Activated CD4-positive, CD25-positive, alpha-beta regulatory T cell treated with anti-CD3 and anti-CD28 coated beads, Interleukin-2, amount 50 U/mL, for 72 hours (primary cell): ENCODE measurements around the gene JUND.
A peak's percentile ranks its signal among the peaks of the same experiment; 100 is the strongest.

Experiments used
- DNase-seq: peaks from one replicate; pipeline ENCODE4 v3.0.0; 2021

The JUND gene

DNA sequence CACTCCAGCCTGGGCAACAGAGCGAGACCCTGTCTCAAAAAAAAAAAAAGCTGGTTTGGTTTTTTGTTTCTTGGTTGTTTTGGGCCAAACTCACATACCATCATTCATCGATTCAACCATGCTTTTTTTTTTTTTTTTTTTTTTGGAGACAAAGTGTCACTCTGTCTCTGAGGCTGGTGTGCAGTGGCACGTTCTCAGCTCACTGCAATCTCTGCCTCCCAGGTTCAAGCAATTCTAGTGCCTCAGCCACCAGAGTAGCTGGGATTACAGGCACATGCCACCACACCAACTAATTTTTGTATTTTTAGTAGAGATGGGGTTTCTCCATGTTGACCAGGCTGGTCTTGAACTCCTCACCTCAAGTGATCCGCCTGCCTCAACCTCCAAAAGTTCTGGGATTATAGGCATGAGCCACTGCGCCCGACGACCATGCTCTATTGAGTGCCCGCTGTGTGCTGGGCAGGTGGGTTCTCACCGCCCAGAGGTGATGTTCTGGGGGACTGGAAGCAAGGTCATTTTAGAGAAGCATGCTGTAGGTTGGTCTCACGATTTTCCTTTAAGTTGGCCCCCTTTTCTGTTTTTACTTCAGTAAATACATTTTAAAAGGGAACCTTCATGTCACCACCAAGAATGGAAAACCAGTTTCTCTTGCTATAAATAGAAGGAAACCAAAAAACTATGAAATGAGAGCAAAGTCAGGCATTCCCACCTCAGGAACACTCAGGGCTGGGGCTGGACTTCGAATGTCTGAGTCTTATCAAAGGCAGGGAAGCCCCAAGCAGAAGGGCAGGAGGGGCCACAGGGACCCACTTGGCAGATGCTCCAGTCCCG is 8.3 kb upstream of the JUND start:
- DNase-seq, result no peak

DNA sequence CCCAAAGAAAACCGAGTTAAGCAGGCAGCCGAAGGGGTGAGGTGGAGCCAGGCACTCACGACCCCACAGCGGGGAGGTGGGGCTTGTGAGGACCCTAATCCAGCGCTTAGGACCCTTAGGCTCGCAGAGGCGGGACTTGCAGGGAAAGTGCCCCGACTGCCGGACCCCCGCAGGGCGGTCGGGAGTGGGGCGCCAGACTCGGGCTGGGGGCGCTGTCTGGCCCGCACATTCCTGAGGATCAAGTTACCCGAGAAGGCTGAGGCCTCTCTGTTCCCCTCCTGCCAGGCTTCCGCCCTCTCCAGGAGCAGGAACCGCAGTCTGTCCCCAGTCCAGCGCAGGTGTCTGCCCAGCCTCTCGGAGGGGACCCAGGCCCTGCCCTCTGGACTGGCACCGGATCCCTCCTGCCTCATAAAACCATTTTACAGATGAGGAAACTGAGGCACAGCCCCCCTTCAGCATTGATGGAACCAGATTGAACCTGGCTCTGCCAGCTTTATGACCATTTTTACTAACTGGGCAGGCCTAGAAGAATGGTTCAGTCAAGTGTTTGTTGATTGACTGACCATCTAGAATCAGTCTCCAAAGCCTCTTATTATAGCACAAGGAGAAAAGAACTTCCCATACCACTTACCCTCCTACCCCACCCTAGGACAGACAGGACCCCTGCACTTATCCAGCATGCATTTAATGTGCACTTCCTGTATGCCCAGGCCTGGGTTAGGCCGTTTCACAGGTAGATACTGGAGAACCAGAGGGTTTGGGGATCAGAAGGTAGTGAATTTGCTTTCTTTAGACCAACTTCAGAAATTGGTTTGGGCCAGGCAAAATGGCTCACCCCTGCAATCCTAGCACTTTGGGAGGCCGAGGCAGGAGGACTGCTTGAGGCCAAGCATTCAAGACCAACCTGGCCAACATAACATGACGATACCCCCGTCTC is 6.7 kb upstream of the JUND start:
- DNase-seq, result no peak

DNA sequence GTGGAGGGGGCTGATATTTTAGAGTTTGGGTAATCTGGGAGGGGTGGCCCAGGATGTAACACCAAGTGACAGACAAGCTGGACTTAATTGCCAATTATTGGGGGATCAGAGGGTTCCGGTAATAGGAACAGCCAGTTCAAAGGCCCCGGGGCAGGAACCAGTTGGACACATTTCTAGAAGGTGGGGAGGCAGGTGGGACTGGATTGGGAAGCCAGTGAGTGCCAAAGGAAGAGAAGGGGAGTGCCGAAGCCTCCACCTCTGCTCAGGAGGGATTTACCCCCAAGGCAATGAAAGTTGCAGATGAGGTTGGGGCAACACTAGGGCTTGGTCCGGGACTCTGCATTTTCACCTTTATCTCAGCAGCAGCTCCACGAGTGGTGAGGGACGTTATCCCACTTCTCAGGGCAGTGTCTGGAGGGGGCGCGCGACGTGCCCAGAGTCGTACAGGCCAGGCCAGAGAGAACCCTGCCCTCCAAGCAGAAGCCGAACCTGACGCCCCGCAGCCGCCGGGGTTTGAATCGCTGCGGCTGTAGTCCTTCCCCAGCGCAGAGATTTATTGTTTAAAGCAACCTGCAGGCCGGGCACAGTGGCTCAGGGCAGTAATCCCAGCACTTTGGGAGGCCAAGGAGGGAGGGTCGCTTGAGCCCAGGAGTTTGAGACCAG is 5.7 kb upstream of the JUND start:
- no peak for DNase-seq

DNA sequence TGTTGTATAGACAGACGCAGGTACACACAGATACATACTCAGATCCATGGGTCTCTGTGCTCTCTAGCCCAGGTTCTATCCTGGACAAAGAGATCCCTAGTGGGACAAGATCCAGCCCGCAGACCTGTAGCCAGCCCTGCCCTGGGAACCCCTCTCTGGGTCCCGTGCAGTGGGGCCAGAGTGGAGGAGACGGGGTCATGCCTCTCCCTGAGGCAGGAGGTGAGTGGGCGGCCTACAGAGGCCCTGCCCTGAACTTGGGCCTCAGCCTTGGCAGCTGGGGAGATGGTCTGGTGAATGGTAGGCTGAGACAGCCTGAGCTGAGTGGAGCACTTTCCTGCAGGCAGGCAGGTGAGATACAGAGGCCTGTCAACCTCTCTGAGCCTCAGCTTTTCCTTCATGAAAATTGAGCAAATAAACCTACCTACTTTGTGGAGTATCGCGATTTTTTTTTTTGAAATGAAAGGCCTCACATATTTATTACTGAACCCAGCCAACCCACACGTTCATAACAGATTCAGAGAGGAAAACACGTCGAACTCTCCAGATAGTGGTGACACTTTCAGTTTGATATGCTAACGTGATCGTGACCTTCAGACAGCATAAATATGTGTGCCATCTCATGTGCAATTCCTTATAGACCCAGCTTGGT is 3.4 kb upstream of the JUND start:
- peak; percentile 58 for DNase-seq

DNA sequence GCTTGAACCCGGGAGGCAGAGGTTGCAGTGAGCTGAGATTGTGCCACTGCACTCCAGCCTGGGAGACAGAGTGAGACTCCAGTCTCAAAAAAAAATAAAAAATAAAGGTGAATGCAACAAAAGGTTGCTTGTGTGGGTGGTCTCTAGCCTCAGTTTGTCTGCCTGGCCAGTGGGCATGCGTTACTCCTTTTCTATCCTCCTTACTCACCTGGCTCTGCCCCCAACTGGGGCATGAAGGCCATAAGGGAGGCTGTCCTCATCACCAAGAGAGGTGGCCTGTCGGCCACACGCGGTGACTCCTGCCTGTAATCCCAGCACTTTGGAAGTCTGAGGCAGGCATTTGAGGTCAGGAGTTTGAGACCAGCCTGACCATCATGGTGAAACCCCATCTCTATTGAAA is 1.9 kb upstream of the JUND start:
- DNase-seq, result no peak

DNA sequence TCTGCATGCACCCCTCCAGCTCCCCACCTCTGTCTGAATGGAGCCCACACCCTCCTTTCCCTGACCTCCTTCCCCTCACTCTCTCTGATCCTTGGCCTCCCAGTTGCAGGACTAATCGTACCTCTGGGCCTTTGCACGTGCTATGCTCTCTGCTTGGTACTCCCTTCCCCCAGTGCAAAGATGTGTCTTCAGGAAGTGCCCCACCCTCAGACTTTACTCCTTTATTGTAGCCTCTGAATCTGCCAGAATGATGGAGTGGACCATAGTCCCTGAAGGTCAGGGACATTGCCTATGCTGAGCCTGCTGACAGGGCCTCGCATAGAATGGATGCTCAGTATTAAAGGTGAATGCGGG is 1.3 kb upstream of the JUND start:
- DNase-seq, result no peak

DNA sequence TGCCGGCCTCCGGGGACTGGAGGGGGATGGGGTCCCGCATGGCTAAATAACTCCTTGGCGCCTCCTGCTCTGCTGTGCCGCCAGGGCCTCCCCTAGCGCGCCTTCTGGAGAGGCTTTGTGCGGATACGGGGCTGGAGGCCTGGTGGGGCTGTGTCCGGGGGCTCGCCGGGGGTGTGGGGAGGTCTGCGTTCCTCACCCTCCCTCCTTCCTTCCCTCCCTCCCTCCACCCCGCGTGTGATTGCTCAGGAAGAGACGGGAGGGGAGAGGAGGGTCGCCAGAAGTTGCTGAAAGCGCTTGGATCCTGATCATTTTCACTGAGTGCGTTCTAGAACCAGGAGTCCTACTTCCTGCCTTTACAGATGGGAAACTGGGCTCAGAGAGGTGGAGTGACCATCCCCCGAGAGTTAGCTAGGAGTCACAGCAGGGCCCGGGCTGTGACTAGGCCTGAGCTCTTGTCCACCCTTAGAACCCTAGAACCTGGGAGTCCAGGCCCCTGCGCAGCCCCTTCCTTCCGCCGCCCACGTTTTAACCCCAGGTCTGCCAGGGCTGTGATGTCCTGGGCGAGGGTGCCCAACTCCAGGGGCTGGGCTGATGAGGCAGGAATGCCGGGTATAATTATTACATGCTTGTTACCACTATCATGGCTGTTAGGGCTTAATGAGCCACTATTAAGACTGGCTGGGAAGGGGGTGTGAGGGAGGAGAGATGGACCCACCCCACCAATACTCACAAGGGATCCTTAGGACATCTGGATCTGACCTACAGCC is 782 bp upstream of the JUND start:
- peak; percentile 51 for DNase-seq

DNA sequence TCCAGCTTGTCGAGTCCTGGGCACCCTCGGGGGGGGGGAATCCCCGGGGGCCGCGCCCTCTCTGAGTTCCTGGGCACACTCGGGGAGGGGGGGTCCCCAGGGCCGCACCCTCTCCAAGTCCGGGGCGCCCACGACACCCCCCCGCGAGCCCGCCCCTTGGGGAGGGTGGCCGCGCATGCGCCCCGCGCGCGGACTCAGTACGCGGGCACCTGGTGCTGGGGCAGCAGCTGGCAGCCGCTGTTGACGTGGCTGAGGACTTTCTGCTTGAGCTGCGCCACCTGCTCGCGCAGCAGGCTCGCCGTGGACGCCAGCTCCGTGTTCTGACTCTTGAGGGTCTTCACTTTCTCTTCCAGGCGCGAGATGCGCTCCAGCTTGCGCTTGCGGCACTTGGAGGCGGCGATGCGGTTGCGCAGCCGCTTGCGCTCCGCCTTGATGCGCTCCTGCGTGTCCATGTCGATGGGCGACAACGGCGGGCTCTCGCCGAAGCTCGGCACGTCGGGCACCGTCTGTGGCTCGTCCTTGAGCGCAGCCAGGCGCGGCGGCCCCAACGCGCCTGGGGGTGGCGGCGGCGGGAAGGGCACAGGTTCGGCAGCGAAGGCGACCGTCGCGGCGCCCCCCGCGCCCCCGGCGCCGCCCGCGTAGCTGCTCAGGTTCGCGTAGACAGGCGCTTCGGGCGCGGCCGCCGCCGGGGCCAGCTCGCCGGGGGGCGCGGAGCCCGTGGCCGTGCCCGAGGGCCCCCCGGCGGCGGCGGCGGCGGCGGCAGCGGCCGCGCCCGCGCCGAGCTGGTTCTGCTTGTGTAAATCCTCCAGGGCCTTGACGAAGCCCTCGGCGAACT is 958 bp downstream of the JUND start:
- peak; percentile 81 for DNase-seq

DNA sequence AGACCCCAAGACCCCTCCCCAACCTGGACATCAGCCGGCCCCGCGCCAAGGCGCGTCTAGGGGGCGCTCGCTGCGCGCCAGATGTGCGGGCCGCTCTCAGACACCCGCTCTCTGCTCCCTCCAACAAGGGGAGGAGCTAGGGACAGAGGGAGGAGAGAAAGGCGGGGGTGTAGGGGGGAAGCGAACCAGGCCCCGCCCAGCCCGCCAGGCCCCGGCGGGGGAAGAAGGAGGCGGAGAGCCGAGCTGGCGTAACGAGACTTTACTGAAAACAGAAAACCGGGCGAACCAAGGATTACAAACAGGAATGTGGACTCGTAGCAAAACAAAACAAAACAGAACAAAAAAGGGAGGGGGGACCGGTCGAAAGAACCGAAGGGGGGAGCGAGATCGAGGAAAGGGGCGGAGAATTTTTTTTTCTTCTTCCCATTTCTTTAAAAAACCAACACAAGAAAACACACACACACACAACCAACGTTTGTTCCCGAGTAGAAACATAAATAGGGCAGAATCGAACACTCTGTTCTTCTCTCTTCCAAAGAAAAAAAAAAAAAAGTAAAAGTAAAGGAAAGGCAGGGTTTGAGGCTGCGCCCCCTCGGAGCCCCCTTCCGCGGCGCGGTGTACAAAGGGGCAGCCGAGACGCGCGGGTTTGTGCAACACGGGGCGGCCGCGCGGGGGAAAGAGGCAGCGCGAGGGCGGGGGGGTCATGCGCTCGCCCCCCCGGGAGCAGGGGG is 1.7 kb downstream of the JUND start:
- DNase-seq, result peak; percentile 93

DNA sequence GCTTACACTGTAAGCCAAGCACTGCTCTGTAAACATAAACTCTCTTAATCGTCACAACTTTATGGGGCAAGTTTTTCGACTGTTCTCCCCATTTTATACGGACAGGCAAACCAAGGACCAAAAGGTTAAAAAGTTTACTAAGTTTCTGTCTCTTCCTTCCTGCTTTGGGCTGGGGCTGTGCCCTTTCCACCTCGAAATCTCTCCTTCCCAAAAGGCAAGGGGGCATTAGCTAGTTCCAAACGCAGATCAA is 2.2 kb downstream of the JUND start:
- no peak for DNase-seq

DNA sequence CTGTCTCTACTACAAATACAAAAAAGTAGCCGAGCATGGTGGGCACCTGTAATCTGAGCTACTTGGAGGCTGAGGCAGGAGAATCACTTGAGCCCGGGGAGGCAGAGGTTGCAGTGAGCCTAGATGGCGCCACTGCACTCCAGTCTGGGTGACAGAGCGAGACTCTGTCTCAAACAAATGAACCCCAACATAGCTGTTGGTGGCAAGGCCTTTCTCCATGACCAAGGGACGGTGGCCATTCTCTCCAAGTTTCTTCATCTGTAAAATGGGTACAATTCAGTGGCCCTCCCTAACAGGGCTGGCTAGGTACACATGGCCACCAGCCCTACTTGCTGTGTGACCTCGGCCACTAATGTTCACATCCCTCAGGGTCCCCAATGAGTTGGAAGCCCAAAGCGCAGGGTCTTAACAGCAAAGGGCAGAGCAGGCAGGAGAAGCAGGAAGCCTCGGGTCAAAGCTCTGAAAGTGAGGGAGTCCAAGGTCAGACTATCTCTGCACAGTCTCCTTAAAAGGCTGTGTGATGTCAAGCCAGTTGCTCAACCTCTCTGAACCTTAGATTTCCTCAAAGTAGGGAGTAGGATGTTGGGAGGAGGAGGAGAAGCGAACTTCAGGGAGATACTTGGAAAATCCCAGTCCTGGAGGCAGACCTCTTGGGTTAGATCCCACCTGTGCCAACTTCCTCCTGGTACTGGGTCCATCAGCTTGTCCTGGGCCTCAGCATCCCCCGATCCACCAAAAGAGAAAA is 2.7 kb downstream of the JUND start:
- no peak for DNase-seq

DNA sequence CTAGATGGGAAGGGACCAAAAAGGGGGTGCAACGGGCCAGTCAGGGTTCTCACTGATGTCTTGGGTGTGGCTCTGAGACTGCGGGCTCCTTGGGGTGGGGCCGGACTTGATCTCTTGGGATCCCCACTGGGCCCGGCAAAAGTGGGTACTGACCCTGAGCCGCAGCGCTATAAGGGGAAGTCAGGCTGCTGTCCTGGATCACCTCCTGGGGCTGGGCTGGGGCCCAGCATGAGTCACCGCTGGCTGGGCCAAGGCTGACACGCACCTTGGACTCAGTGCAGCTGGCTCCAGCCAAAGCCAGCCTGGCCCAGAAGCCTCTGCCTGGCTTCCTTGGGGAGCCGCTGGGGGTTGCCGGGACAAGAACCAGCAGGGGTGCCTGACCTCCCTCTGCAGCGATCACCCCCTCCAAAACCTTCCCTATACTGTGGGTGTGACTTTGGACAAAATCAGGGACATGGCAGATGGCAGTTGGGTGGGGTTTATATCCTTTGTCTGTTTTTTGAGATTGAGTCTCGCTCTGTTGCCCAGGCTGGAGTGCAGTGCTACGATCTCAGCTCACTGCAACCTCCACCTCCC is 6.6 kb downstream of the JUND start:
- DNase-seq, result no peak

DNA sequence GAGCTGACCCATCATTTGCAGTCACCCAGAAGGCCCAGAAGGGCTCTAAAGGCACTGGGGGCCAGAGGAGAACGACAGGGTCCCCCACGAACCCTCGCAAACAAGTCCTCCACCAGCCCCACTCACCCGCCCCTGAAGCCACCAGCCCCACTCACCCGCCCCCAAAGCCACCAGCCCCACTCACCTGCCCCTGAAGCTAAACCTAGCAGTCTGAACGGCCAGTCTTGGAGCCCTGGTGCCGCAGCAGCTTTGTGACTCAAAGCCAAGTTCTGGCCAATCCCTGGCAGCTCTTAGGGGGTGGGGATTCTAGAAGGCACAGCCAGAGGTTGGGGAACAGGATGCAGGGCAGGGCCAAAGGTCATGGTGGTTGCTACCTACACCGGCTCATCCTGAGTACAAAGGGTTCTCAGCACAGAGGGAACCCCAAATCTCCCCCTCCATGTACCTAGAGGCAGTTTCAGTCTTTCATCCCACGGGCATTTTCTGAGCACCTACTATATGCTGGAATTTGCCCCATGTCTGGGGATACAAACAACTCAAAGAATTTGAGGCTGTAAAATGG is 7.1 kb downstream of the JUND start, which contains the start of gene IQCN:
IQCN (minus strand) TSS at position 234 of the 562 bp plus-strand sequence. CDS start 4,974 bp downstream, outside the sequence.
- DNase-seq, result no peak

DNA sequence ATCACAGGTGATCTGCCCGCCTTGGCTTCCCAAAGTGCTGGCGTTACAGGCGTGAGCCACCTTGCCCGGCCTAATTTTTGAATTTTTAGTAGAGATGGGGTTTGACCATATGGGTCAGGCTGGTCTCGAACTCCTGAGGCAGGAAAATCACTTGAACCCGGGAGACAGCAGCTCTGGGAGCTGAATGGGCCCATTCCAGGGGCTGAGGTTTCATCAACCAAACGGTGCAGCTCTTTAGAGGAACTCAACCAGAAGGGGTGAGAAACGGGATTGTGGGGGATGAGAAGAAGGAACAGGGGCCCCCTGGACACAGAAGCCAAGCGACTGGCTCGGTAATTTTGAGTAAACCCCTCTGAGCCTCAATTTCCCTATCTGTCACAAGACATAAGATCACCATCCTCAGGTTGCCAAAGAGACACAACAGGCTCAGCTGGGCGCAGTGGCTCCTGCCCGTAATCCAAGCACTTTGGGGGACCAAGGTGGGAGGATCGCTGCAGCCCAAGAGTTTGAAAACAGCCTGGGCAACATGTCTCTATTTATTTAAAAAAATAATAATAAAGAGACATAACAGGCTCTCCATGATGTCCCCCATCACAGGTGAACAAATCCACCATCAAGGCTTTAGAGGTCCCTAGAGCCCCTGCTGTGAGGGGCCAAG is 7.7 kb downstream of the JUND start:
- no peak for DNase-seq

DNA sequence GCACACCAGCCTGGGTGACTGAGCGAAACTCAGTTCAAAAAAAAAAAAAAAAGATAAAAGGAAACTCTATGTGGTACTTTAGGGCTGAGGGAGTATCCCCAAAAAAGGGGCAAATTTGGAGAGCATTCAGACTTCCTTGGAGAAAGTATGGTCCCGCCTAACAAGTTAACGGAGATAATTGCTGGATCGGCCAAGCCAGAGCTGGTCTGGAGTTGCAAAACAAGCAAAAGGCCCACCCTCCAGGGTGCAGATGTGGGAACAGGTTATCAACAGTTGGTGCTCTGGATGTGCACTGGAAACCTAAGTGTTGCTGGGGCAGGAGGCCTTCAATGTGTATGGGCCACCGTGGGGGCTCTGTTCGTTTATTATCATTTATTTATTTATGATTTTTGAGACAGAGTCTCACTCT is 10.0 kb downstream of the JUND start:
- no peak for DNase-seq

DNA sequence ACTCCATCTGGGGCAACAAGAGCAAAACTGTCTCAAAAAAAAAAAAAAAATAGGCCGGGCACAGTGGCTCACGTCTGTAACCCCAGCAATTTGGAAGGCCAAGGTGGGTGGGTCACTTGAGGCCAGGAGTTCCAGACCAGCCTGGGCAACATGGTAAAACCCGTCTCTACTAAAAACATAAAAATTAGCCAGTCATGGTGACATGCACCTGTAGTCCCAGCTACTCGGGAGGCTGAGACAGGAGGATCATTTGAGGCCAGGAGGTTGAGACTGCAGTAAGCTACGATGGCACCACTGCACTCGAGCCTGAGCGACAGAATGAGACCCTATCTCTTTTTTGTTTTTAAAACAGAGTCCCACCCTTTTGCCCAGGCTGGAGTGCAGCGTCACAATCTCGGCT is 11.1 kb downstream of the JUND start:
- no peak for DNase-seq

DNA sequence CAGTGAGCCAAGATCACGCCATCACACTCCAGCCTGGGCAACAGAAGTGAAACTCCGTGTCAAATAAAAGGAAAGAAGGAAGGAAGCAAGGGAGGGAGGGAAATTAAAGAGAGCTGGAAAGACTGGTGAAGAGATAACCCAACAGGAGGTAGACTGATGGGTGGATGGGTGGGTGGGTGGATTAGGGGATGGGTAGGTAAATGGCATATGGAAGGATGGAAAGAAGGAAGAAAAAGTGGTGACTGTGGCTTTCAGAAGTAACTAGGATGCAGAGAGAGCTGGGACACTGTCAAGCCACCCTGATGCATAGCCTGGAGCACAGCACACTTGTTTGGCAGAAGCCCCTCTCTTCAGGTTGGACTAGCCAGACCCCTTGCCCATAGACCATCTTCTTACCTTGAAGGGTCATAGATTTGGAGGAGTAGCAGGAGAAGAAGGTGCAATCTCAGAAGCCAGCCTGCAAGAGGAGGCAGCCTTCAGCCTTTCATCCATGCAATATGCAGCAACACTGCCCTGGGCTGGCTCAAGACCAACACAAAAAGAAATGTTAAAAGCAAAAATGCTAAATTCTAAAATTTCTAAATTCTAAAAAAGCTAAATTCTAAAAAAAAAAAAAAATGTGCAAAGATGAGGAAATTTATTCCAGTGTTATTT is 12.2 kb downstream of the JUND start:
- DNase-seq, result no peak
